HG03025 (cell line): ENCODE results near the gene LRRC27.

Experiments
- ATAC-seq: cut with Tn5 transposase; IDR thresholded peaks from one replicate; pipeline ENCODE4 v1.9.1; 2021; ENCODE audit warnings: mild to moderate bottlenecking, moderate library complexity; ENCODE audit not compliant: unreplicated experiment, low FRiP score

LRRC27 gene

GRCh38 chr10:132420469-132420980 lies 88.5 kb downstream of the LRRC27 start:
- no peak for ATAC-seq

- ATAC-seq: no peak
Measured at GRCh38 chr10:132420981-132421846, 89.2 kb downstream of the LRRC27 start.

GRCh38 chr10:132421847-132422751 lies 90.1 kb downstream of the LRRC27 start:
- no peak for ATAC-seq

GRCh38 chr10:132422903-132423825 lies 91.2 kb downstream of the LRRC27 start:
- no peak for ATAC-seq

GRCh38 chr10:132423966-132424861 lies 92.2 kb downstream of the LRRC27 start:
- no peak for ATAC-seq

- no peak for ATAC-seq
Measured at GRCh38 chr10:132425029-132425756, 93.2 kb downstream of the LRRC27 start.

- ATAC-seq: no peak
Measured at GRCh38 chr10:132425757-132426155, 93.8 kb downstream of the LRRC27 start.

- ATAC-seq: no peak
Measured at GRCh38 chr10:132427006-132427771, 95.2 kb downstream of the LRRC27 start.

GRCh38 chr10:132427939-132428367 lies 96.0 kb downstream of the LRRC27 start:
- ATAC-seq: no peak

GRCh38 chr10:132428486-132428995 lies 96.5 kb downstream of the LRRC27 start:
- no peak for ATAC-seq
